MCF 10A (cell line): ENCODE data around the gene AKAP8L. TPM values are rescaled to one million over a fixed set of nuclear protein-coding genes. Genes with fewer than 3 reads are reported as not detected.
"Not testable (repeated sequence)": the region's sequence is repeated elsewhere in the genome, so short reads cannot be mapped to it uniquely, and the experiment has no call there.

ENCODE experiments used
- BruUV-seq: library from RNA; stranded (reverse); fragments of 400-500 nt; replicated peaks from 2 replicates; lab custom pipeline; 2021; lab: Mats Ljungman, UMichigan
- CTCF ChIA-PET: fragments of 300-600 bp; sonication (Branson Sonifier 250); formaldehyde crosslinking; extraction: SDS; loops from one replicate; lab custom pipeline; 2021; ENCODE audit warnings: antibody characterized with exemption, inconsistent platforms; lab: Yijun Ruan, JAX
- POLR2A ChIA-PET: fragments of 300-600, 350-650 bp; sonication (Branson Sonifier 250); formaldehyde crosslinking; extraction: SDS; loops from one replicate; lab custom pipeline; 2020; ENCODE audit warnings: antibody characterized with exemption, inconsistent platforms; lab: Yijun Ruan, JAX
- DNase-seq: peaks from one replicate; pipeline ENCODE4 v3.0.0-alpha.2; 2018; ENCODE audit not compliant: unreplicated experiment
- H3K27ac Mint-ChIP-seq: one replicate; pipeline ENCODE4 v1.8.0; 2022; ENCODE audit warnings: mild to moderate bottlenecking, low read depth, mixed read lengths; ENCODE audit not compliant: unreplicated experiment
- H3K27me3 Mint-ChIP-seq: one replicate; pipeline ENCODE4 v1.8.0; 2022; ENCODE audit warnings: mixed read lengths; ENCODE audit not compliant: insufficient read depth, unreplicated experiment
- H3K36me3 Mint-ChIP-seq: one replicate; pipeline ENCODE4 v1.8.0; 2022; ENCODE audit warnings: mild to moderate bottlenecking, moderate library complexity, mixed read lengths; ENCODE audit not compliant: insufficient read depth, unreplicated experiment
- H3K4me1 Mint-ChIP-seq: one replicate; pipeline ENCODE4 v1.8.0; 2022; ENCODE audit warnings: mixed read lengths; ENCODE audit not compliant: insufficient read depth, unreplicated experiment
- H3K4me3 Mint-ChIP-seq: one replicate; pipeline ENCODE4 v1.8.0; 2022; ENCODE audit warnings: mild to moderate bottlenecking, moderate library complexity, mixed read lengths; ENCODE audit not compliant: unreplicated experiment
- H3K9me3 Mint-ChIP-seq: one replicate; pipeline ENCODE4 v1.8.0; 2022; ENCODE audit warnings: mixed read lengths; ENCODE audit not compliant: unreplicated experiment
- intact Hi-C: fragments of 100-400 bp; cut with micrococcal nuclease; formaldehyde crosslinking; loops from 2 replicates; pipeline ENCODE4 v1.14.1; 2022
- total RNA-seq: library from RNA; stranded (reverse); gene quantifications from 2 replicates; pipeline ENCODE4 v1.2.3, GENCODE V29; 2022
- TF ChIP-seq, protein P1 (sequence below): fragments of 200-600 bp; IDR thresholded peaks from one replicate; pipeline ENCODE4 v1.8.0; 2022; ENCODE audit warnings: antibody characterized with exemption, mild to moderate bottlenecking; ENCODE audit not compliant: unreplicated experiment

AKAP8L gene
- total RNA-seq, 1 experiment from 2014 or later = 84.7 TPM

DNA sequence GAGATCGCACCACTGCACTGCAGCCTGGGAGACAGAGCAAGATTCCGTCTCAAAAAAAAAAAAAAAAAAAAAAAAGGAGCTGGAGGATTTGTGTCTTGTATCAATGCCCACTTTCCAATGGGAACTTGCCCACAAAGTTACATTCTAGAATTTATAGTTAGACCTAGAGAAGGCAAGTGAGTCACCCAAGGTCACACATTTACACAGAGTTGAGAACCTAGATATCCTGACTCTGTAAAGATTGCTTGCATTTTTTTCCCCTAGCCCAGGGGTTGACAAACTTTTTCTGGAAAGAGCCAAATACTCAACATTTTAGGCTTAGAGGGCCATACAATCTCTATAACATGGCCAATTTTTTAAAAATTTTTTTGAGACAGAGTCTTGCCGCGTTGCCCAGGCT lies 78.7 kb downstream of the AKAP8L start:
- Mint-ChIP-seq H3K36me3 (peaks cover 56% of the 10 kb centered on the region), H3K27me3 (no peaks in the 10 kb centered on the region), H3K4me1 (no peaks in the 10 kb centered on the region), H3K4me3 (no peak overlapping the region), H3K27ac (no peak overlapping the region), H3K9me3 (no peaks in the 10 kb centered on the region)
- no peak for DNase-seq
- intact Hi-C loops = no loop called here
- ChIA-PET CTCF (interaction anchor here (0.6 to 0.7 kb wide), 3 partner anchors 20 to 468 kb away, joined by 3 to 4 read pairs (median 3); no protein-coding TSS in a partner anchor), POLR2A (no interaction called here)
- TF ChIP-seq, protein P1, sequence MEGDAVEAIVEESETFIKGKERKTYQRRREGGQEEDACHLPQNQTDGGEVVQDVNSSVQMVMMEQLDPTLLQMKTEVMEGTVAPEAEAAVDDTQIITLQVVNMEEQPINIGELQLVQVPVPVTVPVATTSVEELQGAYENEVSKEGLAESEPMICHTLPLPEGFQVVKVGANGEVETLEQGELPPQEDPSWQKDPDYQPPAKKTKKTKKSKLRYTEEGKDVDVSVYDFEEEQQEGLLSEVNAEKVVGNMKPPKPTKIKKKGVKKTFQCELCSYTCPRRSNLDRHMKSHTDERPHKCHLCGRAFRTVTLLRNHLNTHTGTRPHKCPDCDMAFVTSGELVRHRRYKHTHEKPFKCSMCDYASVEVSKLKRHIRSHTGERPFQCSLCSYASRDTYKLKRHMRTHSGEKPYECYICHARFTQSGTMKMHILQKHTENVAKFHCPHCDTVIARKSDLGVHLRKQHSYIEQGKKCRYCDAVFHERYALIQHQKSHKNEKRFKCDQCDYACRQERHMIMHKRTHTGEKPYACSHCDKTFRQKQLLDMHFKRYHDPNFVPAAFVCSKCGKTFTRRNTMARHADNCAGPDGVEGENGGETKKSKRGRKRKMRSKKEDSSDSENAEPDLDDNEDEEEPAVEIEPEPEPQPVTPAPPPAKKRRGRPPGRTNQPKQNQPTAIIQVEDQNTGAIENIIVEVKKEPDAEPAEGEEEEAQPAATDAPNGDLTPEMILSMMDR = no peak
- no TSS peak for BruUV-seq

DNA sequence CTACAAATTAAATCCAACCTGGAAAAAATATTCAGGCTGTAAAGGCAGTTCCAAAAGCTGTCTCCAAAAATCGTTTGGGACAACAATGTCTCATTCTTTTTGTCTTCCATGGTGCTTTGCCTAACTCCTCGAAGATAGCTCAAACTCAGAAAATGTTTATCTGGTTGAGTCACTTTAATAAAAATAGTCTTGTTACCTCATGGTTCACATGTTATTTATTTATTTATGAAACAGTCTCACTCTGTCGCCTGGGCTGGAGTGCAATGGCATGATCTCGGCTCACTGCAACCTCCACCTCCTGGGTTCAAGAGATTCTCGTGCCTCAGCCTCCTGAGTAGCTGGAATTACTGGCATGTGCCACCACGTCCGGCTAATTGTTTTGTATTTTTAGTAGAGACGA lies 81.6 kb downstream of the AKAP8L start:
- no peaks in the 10 kb centered on the region for H3K4me1 Mint-ChIP-seq
- intact Hi-C loops = no loop called here
- H3K27me3 Mint-ChIP-seq = no peaks in the 10 kb centered on the region
- DNase-seq = no peak
- POLR2A ChIA-PET = interaction anchor here (0.7 to 1.0 kb wide), 2 partner anchors 12 to 62 kb away, joined by 3 to 4 read pairs; no protein-coding TSS in a partner anchor
- no peak overlapping the region for H3K4me3 Mint-ChIP-seq
- BruUV-seq = no TSS peak
- TF ChIP-seq, protein P1 = no peak
- no peaks in the 10 kb centered on the region for H3K9me3 Mint-ChIP-seq
- CTCF ChIA-PET = interaction anchor here (0.6 to 1.0 kb wide), 3 partner anchors 33 to 124 kb away, joined by 3 to 4 read pairs (median 3); no protein-coding TSS in a partner anchor
- peaks cover 50% of the 10 kb centered on the region for H3K36me3 Mint-ChIP-seq
- no peak overlapping the region for H3K27ac Mint-ChIP-seq

DNA sequence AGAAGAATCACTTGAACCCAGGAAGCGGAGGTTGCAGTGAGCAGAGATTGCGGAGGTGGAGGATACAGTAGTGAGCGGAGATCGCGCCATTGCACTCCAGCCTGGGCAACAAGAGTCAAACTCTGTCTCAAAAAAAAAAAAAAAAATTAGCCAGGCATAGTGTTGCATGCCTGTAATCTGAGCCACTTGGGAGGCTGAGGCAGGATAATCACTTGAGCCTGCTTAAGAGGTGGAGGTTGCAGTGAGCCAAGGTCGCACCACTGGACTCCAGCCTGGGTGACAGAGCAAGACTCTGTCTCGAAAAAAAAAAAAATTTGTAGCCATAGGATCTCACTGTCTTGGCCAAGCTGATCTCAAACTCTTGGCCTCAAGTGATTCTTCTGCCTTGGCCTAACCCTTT lies 82.8 kb downstream of the AKAP8L start:
- H3K4me1 Mint-ChIP-seq, DNase-seq, POLR2A ChIA-PET, H3K4me3 Mint-ChIP-seq, intact Hi-C loops, BruUV-seq, H3K9me3 Mint-ChIP-seq, H3K27me3 Mint-ChIP-seq, H3K27ac Mint-ChIP-seq: not testable (repeated sequence)
- CTCF ChIA-PET = interaction anchor here (0.6 to 0.7 kb wide), 3 partner anchors 19 to 82 kb away, joined by 3 to 4 read pairs (median 3); no protein-coding TSS in a partner anchor
- peaks cover 39% of the 10 kb centered on the region for H3K36me3 Mint-ChIP-seq

DNA sequence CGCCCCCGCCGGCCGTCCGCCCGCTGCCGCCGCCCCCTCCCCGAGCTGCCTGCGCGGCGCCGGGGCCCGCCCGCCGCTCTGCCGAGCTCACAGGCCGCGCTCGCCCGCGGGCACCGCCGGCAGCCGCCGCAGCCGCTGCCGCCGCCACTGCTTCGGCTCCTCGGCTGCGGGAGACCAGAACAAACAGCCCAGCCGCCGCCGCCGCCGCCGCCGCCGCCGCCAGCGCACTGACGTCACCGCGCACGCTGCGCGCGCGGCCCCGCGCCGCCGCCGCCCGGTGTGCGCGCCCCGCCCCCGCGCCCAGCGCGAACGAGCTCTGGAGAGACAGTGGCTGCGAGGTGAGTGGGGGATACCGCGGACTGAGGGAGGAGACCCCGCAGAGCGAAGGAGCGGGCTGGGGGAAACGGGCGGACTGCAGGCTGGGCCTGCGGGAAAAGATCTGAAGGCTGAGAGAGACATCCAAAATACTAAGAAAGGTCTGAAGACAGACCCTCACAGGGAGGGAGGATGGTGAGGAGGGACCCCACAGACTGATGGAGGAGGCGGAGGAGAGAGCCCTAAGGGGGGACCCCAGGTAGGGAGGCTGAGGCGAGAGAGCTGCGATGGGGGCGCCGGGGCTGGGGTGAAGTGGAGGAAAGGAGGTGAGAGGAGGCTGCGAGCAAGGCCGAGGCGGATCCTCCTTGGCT lies 86.3 kb downstream of the AKAP8L start, which contains the start of gene BRD4:
Gene BRD4, minus strand, starts transcription at position 229 of the 686 bp plus-strand sequence. CDS start 59,440 bp downstream, outside the sequence.
- TF ChIP-seq, protein P1 = no peak
- peak within 1 kb of the TSS; percentile 91 for H3K27ac Mint-ChIP-seq
- BruUV-seq = no TSS peak
- H3K9me3 Mint-ChIP-seq = no peaks in the 10 kb centered on the region
- peaks cover 9% of the 10 kb centered on the region for H3K4me1 Mint-ChIP-seq
- intact Hi-C loops = no loop called here
- H3K36me3 Mint-ChIP-seq = peaks cover 7% of the 10 kb centered on the region
- POLR2A ChIA-PET = interaction anchor here (0.7 to 4.3 kb wide), 14 partner anchors 8 to 1084 kb away, joined by 3 to 40 read pairs (median 4); partner anchors contain the start of gene AKAP8
- no peaks in the 10 kb centered on the region for H3K27me3 Mint-ChIP-seq
- H3K4me3 Mint-ChIP-seq = peak within 1 kb of the TSS; percentile 97
- DNase-seq = peak; percentile 52
- CTCF ChIA-PET = interaction anchor here (0.9 to 1.1 kb wide), 2 partner anchors 10 to 19 kb away, joined by 3 read pairs; no protein-coding TSS in a partner anchor
